ENCODE data around the gene ADAMTSL1.

ADAMTSL1 gene

GRCh38 chr9:18739641-18740318 lies 265.8 kb downstream of the ADAMTSL1 start:
- Histone ChIP-seq H3K27ac (ENCODE audit: extremely low read depth, low read depth, low read length) (no peak overlapping the region), H3K4me3 (ENCODE audit: low read depth, low read length) (no peak overlapping the region), H3K9me3 (ENCODE audit: control insufficient read depth, insufficient read depth, low read depth, low read length) (no peaks in the 10 kb centered on the region), H3K4me1 (ENCODE audit: control insufficient read depth, insufficient read depth, low read length) (no peaks in the 10 kb centered on the region), H3K36me3 (ENCODE audit: control insufficient read depth in 2 of 2, insufficient read depth in 1 of 2, low read length in 2 of 2) (no peaks in the 10 kb centered on the region)
- ChIA-PET CTCF (no interaction called here), POLR2A (no interaction called here)
- TF ChIP-seq ZBTB8A (tag by site-specific recombination; IDR thresholded peaks at IDR 0.05): no peak
- no peak for TF ChIP-seq ZNF792 (tag by site-specific recombination; IDR thresholded peaks at IDR 0.05)
- no peak for TF ChIP-seq ZSCAN4 (tag by site-specific recombination; IDR thresholded peaks at IDR 0.05)
- no peak for TF ChIP-seq ZNF274 (IDR thresholded peaks at IDR 0.05; ENCODE audit: low read length)
- no peak for TF ChIP-seq ZNF274 (tag by site-specific recombination; IDR thresholded peaks at IDR 0.05; ENCODE audit: borderline replicate concordance)
- TF ChIP-seq ZNF830 (tag by site-specific recombination; IDR thresholded peaks at IDR 0.05; ENCODE audit: low read depth): no peak
- TF ChIP-seq ZNF280D (tag by site-specific recombination; IDR thresholded peaks at IDR 0.05): no peak
- no peak for TF ChIP-seq ZNF248 (tag by site-specific recombination; IDR thresholded peaks at IDR 0.05)
- no peak for TF ChIP-seq ZNF138 (tag by site-specific recombination; IDR thresholded peaks at IDR 0.05; ENCODE audit: borderline replicate concordance)
- TF ChIP-seq, protein P1, sequence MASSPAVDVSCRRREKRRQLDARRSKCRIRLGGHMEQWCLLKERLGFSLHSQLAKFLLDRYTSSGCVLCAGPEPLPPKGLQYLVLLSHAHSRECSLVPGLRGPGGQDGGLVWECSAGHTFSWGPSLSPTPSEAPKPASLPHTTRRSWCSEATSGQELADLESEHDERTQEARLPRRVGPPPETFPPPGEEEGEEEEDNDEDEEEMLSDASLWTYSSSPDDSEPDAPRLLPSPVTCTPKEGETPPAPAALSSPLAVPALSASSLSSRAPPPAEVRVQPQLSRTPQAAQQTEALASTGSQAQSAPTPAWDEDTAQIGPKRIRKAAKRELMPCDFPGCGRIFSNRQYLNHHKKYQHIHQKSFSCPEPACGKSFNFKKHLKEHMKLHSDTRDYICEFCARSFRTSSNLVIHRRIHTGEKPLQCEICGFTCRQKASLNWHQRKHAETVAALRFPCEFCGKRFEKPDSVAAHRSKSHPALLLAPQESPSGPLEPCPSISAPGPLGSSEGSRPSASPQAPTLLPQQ (tag by site-specific recombination; IDR thresholded peaks at IDR 0.05): no peak
- no peak for TF ChIP-seq GFI1B (tag by site-specific recombination; IDR thresholded peaks at IDR 0.05)
- TF ChIP-seq ZFHX2 (tag by site-specific recombination; conservative IDR thresholded peaks at IDR 0.05): no peak
- TF ChIP-seq ZNF292 (tag by site-specific recombination; IDR thresholded peaks at IDR 0.05; ENCODE audit: borderline replicate concordance, low read depth): no peak
- no peak for TF ChIP-seq KLF8 (tag by site-specific recombination; IDR thresholded peaks at IDR 0.05)
- no peak for TF ChIP-seq ZNF544 (tag by site-specific recombination; IDR thresholded peaks at IDR 0.05)
- no peak for TF ChIP-seq RBAK (tag by site-specific recombination; IDR thresholded peaks at IDR 0.05)
- no peak for TF ChIP-seq ZNF677 (tag by site-specific recombination; IDR thresholded peaks at IDR 0.05)
- TF ChIP-seq ZNF664 (tag by site-specific recombination; IDR thresholded peaks at IDR 0.05): no peak

DNA sequence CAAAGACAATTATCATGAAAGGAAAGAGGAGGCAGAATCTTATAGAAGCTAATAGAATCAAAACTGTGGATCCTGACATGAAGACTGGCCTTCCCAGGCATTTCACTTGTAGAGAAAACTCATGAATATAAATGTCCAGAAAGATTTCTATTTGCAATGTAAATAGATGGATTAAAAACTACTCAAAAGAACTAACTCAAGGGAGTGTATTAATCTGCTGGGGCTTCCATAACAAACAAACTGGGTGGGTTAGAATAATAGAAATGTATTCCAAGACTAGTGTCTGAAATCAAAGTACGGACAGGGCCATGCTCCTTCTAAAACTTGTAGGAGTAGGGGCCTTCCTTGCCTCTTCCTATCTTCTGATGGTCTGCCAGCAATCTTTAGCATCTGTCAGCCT lies 267.4 kb downstream of the ADAMTSL1 start:
- Histone ChIP-seq H3K27ac (ENCODE audit: extremely low read depth, low read depth, low read length) (no peak overlapping the region), H3K9me3 (ENCODE audit: control insufficient read depth, insufficient read depth, low read depth, low read length) (no peaks in the 10 kb centered on the region), H3K36me3 (ENCODE audit: control insufficient read depth in 2 of 2, insufficient read depth in 1 of 2, low read length in 2 of 2) (no peaks in the 10 kb centered on the region), H3K4me3 (ENCODE audit: low read depth, low read length) (no peak overlapping the region), H3K4me1 (ENCODE audit: control insufficient read depth, insufficient read depth, low read length) (no peaks in the 10 kb centered on the region)
- ChIA-PET CTCF (interaction anchor here (0.6 kb wide), 1 partner anchor 282 kb away, joined by 3 read pairs; no protein-coding TSS in a partner anchor), POLR2A (no interaction called here)
- TF ChIP-seq ZNF707 (tag by site-specific recombination; IDR thresholded peaks at IDR 0.05): no peak
- TF ChIP-seq ZNF510 (tag by site-specific recombination; IDR thresholded peaks at IDR 0.05; ENCODE audit: insufficient replicate concordance): no peak
- TF ChIP-seq ZNF404 (tag by site-specific recombination; IDR thresholded peaks at IDR 0.05): no peak
- TF ChIP-seq SCRT1 (tag by site-specific recombination; IDR thresholded peaks at IDR 0.05; ENCODE audit: borderline replicate concordance): no peak
- TF ChIP-seq, protein P2, sequence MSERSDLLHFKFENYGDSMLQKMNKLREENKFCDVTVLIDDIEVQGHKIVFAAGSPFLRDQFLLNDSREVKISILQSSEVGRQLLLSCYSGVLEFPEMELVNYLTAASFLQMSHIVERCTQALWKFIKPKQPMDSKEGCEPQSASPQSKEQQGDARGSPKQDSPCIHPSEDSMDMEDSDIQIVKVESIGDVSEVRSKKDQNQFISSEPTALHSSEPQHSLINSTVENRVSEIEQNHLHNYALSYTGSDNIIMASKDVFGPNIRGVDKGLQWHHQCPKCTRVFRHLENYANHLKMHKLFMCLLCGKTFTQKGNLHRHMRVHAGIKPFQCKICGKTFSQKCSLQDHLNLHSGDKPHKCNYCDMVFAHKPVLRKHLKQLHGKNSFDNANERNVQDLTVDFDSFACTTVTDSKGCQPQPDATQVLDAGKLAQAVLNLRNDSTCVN (tag by site-specific recombination; optimal IDR thresholded peaks at IDR 0.05): no peak
- no peak for TF ChIP-seq GLIS2 (tag by site-specific recombination; IDR thresholded peaks at IDR 0.05)
- TF ChIP-seq ZNF391 (tag by site-specific recombination; IDR thresholded peaks at IDR 0.05; ENCODE audit: borderline replicate concordance, low read depth): no peak
- no peak for TF ChIP-seq ZNF629 (tag by site-specific recombination; IDR thresholded peaks at IDR 0.05)
- no peak for TF ChIP-seq ZNF76 (tag by site-specific recombination; IDR thresholded peaks at IDR 0.05; ENCODE audit: borderline replicate concordance, low read depth)
- TF ChIP-seq ZNF324 (tag by site-specific recombination; IDR thresholded peaks at IDR 0.05): no peak
